C4-2B (cell line): ENCODE data around the gene ABCC8.

Experiments used
- H3K27ac ChIP-seq: fragments of 450-650 bp; 2 replicates; pipeline ENCODE4 v1.5.1; 2017
- CTCF ChIP-seq: fragments of 450-650 bp; conservative IDR thresholded peaks from 2 replicates; pipeline ENCODE4 v1.5.1; 2017; ENCODE audit warnings: mild to moderate bottlenecking
- ZFX ChIP-seq: fragments of 450-650 bp; IDR thresholded peaks from 2 replicates; pipeline ENCODE4 v1.6.1; 2017

Gene ABCC8

GRCh38 chr11:17506314-17506713, 29.7 kb upstream of the ABCC8 start:
- TF ChIP-seq CTCF: no peak
- no peak for TF ChIP-seq ZFX
- H3K27ac ChIP-seq: no peak overlapping the region

- no peak overlapping the region for H3K27ac ChIP-seq
- TF ChIP-seq CTCF (no peak), ZFX (no peak)
Observed at GRCh38 chr11:17505146-17505545, 28.5 kb upstream of the ABCC8 start.

DNA sequence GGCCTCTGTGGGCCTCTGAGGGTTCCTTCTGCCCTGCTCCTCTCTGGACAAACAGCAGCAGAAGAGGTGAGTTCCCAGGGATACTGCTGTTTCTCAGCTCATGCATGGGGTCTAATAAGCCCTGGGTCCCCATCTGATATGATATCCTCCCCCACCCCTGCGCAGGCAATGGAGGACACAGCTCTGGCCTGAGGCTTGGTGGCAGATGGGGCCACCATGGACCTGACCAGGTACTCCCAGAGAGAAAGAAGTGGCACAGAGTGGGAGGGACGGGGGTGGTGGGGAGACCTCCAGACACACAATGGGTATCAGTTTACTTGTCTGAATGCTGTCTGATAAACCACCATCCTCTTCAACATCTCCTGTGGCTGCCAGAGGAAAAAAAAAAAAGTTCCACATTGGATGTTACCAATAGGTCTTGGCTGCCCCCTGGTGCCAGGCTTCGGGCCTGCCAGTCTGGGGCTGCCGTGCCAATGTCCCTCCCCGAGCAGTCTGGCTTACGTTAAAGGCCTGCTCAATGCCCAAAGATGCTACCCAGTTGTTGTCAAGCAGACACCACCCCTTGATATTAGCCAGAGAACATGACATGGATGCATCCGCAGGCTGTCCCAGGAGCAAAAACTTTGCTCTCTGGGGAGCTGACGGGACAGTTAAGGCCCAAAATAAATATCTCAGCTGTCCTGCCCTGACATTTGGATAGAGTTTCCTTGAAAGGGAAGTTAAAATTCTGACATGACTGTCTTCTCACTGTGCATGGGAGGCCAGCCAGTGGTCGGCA, 27.9 kb upstream of the ABCC8 start:
- H3K27ac ChIP-seq: no peak overlapping the region
- no peak for TF ChIP-seq ZFX
- peak; percentile 97 for TF ChIP-seq CTCF

DNA sequence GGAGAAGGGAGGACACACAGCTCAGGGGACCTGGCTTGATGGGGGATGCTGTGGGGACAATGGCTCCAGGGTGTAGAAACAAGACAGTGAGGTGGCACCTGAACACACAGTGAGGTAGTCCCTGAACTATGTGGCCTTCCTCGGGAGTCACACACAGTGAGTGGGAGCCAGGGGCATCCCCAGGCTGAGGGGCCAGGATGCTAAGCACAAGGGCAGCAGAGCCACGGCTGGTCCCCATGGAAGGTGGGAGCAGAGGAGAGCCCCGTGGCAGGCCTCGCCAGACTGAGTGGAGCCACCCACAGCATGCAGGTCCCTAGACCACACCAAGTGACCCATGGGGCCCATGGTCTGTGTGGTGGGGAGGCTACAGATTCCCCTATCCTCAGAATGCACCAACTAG, 26.0 kb upstream of the ABCC8 start:
- H3K27ac ChIP-seq: no peak overlapping the region
- TF ChIP-seq ZFX (no peak), CTCF (no peak)

DNA sequence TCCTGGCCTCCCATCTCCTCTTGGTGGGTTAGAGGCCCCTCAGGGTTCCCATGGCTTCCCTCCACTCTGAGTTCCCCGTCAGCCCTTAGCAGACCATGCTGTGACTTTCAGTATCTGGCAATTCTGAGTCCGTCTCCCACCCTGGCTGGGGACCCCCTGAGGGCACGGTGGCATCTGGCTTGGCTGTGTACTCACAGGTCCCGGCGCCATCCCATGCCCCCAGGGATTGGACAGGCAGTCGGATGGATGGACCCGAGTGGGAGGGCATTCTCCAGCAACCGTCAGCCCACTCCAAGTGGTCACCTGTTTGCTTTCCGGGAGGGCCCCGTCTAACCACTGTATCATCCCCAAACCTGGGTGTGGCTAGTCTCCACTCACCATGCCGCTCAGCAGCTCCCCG, 24.0 kb upstream of the ABCC8 start:
- no peak for TF ChIP-seq ZFX
- no peak for TF ChIP-seq CTCF
- no peak overlapping the region for H3K27ac ChIP-seq

DNA sequence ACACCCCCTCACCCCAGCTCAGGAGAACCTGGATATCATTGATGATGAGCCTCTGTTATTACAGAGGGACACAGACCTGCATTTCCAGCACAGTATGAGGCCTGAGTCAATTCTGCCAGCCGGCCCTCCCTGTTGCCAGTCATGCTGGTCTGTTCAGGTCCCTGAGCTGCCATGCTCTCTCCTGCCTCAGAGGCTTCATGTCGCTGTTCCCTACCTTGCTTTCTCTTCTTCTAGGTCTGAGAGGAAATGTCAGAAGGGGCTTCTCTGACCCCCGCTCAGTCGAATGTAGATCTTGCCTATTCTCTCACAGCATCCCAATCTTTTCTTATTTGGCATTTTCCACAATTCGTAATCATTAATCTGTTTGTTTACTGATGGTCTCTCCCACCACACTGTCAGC, 21.8 kb upstream of the ABCC8 start:
- TF ChIP-seq CTCF: peak; percentile 73; the same call in 1 of the 2 replicates
- no peak for TF ChIP-seq ZFX
- no peak overlapping the region for H3K27ac ChIP-seq

DNA sequence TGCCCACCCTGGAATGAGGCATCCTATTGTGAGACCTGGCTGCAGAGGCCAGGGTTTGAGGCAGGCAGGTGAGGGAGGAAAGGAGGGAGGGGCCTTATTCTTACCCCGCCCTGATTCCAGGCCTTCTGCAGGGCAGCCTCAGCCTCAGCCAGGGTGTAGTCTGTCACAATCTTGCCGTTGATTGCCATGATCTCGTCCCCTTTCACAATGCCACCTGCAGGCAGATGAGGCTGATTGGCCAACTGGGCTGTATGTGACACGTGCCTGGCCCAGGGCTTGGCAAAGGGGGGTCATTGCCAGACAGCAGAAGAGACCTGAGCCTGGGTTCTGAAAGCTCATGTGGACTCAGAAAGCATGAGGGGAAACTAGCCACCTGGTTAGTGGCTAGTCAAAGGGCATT, 21.4 kb upstream of the ABCC8 start:
- TF ChIP-seq CTCF (no peak), ZFX (no peak)
- H3K27ac ChIP-seq: no peak overlapping the region
